T follicular helper cell (primary cell): ENCODE data around the gene ALKBH5.

Experiments
- DNase-seq: peaks from one replicate; pipeline ENCODE4 v3.0.0-alpha.2; 2020; ENCODE audit warnings: low read depth

ALKBH5 gene

GRCh38 chr17:18245038-18245776 lies 61.6 kb downstream of the ALKBH5 start:
- no peak for DNase-seq

- no peak for DNase-seq
These were observed 62.6 kb downstream of the ALKBH5 start for GRCh38 chr17:18246109-18246725.

GRCh38 chr17:18246880-18247612 lies 63.4 kb downstream of the ALKBH5 start:
- no peak for DNase-seq

- DNase-seq, result no peak
These were observed 64.0 kb downstream of the ALKBH5 start for GRCh38 chr17:18247613-18248001.

GRCh38 chr17:18248300-18248731 lies 64.7 kb downstream of the ALKBH5 start:
- DNase-seq, result peak; percentile 57

- DNase-seq, result no peak
These were observed 65.2 kb downstream of the ALKBH5 start for GRCh38 chr17:18248811-18249210.

GRCh38 chr17:18250259-18250658 lies 66.6 kb downstream of the ALKBH5 start:
- DNase-seq, result no peak

- no peak for DNase-seq
These were observed 67.1 kb downstream of the ALKBH5 start for GRCh38 chr17:18250708-18251107.

- DNase-seq, result no peak
These were observed 67.6 kb downstream of the ALKBH5 start for GRCh38 chr17:18251204-18251603.

- no peak for DNase-seq
These were observed 68.5 kb downstream of the ALKBH5 start for GRCh38 chr17:18252160-18252559.

- no peak for DNase-seq
These were observed 69.7 kb downstream of the ALKBH5 start for GRCh38 chr17:18253187-18253884.

GRCh38 chr17:18253947-18254821 lies 70.6 kb downstream of the ALKBH5 start:
- no peak for DNase-seq

GRCh38 chr17:18254888-18255649 lies 71.4 kb downstream of the ALKBH5 start:
- DNase-seq, result no peak

- no peak for DNase-seq
These were observed 72.7 kb downstream of the ALKBH5 start for GRCh38 chr17:18256351-18256750.

- no peak for DNase-seq
These were observed 73.1 kb downstream of the ALKBH5 start for GRCh38 chr17:18256776-18257175.

- DNase-seq, result no peak
These were observed 73.8 kb downstream of the ALKBH5 start for GRCh38 chr17:18257268-18257981.

GRCh38 chr17:18257982-18258355 lies 74.3 kb downstream of the ALKBH5 start:
- peak; percentile 9 for DNase-seq

GRCh38 chr17:18258356-18259038 lies 74.9 kb downstream of the ALKBH5 start, which contains the start of gene FLII:
Gene FLII (minus strand): TSS chr17:18258738. CDS start chr17:18258690, 48 bp downstream.
- DNase-seq, result peak; percentile 40
